H1 (cell line): Measurements from ENCODE around the gene FCHSD1. TPM values are rescaled to one million over a fixed set of nuclear protein-coding genes. Genes with fewer than 3 reads are reported as not detected.

Source experiments
- CEBPB ChIP-seq: IDR thresholded peaks from 2 replicates; pipeline ENCODE4 v1.6.1; 2012; ENCODE audit warnings: low read depth, low read length
- EGR1 ChIP-seq: IDR thresholded peaks from 2 replicates; pipeline ENCODE4 v1.6.1; 2011; ENCODE audit warnings: low read depth, low read length, borderline replicate concordance
- EZH2 ChIP-seq: fragments of 200-600 bp; sonication (generic); IDR thresholded peaks from 2 replicates; pipeline ENCODE4 v1.7.1; 2012; ENCODE audit warnings: low read depth, mild to moderate bottlenecking, moderate library complexity, low read length, inconsistent platforms; ENCODE audit not compliant: severe bottlenecking
- POLR2A ChIP-seq, 2 experiments: IDR thresholded peaks; 1 replicate in 1 of 2; 2 replicates in 1 of 2; pipeline ENCODE4 v1.6.1; 2011; ENCODE audit warnings: low read depth in 2 of 2, low read length in 2 of 2, mild to moderate bottlenecking in 2 of 2; ENCODE audit errors: control extremely low read depth in 1 of 2
- SIN3A ChIP-seq, 2 experiments: IDR thresholded peaks in 1 of 2; conservative IDR thresholded peaks in 1 of 2; 2 replicates each; pipeline ENCODE4 v1.6.1; 2011 to 2012; ENCODE audit warnings: low read length in 2 of 2, improper control_type of control experiment in 1 of 2, low read depth in 1 of 2, mild to moderate bottlenecking in 1 of 2
- polyA plus RNA-seq, 7 experiments: library from polyadenylated mRNA; depleted of rRNA in 3 of 7; stranded (reverse) in 5 of 7; unstranded in 2 of 7; fragments of >200 nt in 5 of 7; fragments of 200-250 nt in 2 of 7; gene quantifications; 1 replicate in 5 of 7; 2 replicates in 1 of 7; 4 replicates in 1 of 7; pipeline versions ENCODE4 v1.2.1 to v1.2.3, GENCODE V29; 2011 to 2013; ENCODE audit warnings: missing spikeins in 2 of 7, mixed read lengths in 2 of 7
- total RNA-seq: library from RNA; stranded (reverse); fragmentation: NEBNext Ultra II Directional; extraction: Animal tissue kit (Norgen Biotek cat#: 25700); gene quantifications from 2 replicates; pipeline ENCODE4 v1.2.1, GENCODE V29; 2021
- TF ChIP-seq, protein P1 (sequence below): fragments of 300-600 bp; sonication (generic); IDR thresholded peaks from 2 replicates; pipeline ENCODE4 v1.7.1; 2012; ENCODE audit warnings: low read length, moderate library complexity, mild to moderate bottlenecking, inconsistent platforms; ENCODE audit not compliant: insufficient replicate concordance

FCHSD1 gene
- total and polyA plus RNA-seq, 2 of the 8 experiments (the other 6 are each of a cell fraction or from before 2014, with no cell fraction given), result 22.0 to 30.1 TPM

DNA sequence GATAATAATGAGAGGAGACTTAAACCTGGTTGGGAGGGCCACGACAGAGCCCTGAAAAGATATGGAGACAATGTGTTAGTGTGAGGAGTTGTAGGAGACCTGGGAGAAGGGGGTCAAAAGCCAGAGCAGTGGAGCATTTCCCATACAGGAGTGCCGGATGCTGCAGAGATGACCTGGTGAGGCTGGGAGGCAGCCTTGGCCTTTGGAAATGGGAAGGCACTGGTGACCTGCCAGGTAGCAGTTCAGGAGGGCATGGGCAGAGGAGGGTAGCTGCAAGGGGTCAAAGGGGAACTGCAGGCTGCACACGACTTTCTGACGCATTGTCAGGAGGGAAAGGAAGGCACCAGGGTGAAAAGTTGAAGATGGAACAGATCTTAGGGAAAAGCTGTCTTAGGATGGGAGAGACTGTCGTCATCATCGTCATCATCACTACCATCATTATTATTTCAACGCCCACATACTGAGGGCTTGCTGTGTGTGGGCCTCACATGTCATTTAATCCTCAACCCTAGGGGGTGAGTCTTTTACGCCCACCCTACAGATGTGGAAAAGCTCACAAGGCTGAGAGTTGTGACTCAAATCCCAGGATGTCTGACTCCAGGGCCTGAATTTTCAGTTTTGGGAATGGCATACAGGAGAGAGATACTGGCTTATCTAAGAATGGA lies 17.5 kb upstream of the FCHSD1 start (continued):
- TF ChIP-seq CEBPB, result no peak
- TF ChIP-seq, protein P1, sequence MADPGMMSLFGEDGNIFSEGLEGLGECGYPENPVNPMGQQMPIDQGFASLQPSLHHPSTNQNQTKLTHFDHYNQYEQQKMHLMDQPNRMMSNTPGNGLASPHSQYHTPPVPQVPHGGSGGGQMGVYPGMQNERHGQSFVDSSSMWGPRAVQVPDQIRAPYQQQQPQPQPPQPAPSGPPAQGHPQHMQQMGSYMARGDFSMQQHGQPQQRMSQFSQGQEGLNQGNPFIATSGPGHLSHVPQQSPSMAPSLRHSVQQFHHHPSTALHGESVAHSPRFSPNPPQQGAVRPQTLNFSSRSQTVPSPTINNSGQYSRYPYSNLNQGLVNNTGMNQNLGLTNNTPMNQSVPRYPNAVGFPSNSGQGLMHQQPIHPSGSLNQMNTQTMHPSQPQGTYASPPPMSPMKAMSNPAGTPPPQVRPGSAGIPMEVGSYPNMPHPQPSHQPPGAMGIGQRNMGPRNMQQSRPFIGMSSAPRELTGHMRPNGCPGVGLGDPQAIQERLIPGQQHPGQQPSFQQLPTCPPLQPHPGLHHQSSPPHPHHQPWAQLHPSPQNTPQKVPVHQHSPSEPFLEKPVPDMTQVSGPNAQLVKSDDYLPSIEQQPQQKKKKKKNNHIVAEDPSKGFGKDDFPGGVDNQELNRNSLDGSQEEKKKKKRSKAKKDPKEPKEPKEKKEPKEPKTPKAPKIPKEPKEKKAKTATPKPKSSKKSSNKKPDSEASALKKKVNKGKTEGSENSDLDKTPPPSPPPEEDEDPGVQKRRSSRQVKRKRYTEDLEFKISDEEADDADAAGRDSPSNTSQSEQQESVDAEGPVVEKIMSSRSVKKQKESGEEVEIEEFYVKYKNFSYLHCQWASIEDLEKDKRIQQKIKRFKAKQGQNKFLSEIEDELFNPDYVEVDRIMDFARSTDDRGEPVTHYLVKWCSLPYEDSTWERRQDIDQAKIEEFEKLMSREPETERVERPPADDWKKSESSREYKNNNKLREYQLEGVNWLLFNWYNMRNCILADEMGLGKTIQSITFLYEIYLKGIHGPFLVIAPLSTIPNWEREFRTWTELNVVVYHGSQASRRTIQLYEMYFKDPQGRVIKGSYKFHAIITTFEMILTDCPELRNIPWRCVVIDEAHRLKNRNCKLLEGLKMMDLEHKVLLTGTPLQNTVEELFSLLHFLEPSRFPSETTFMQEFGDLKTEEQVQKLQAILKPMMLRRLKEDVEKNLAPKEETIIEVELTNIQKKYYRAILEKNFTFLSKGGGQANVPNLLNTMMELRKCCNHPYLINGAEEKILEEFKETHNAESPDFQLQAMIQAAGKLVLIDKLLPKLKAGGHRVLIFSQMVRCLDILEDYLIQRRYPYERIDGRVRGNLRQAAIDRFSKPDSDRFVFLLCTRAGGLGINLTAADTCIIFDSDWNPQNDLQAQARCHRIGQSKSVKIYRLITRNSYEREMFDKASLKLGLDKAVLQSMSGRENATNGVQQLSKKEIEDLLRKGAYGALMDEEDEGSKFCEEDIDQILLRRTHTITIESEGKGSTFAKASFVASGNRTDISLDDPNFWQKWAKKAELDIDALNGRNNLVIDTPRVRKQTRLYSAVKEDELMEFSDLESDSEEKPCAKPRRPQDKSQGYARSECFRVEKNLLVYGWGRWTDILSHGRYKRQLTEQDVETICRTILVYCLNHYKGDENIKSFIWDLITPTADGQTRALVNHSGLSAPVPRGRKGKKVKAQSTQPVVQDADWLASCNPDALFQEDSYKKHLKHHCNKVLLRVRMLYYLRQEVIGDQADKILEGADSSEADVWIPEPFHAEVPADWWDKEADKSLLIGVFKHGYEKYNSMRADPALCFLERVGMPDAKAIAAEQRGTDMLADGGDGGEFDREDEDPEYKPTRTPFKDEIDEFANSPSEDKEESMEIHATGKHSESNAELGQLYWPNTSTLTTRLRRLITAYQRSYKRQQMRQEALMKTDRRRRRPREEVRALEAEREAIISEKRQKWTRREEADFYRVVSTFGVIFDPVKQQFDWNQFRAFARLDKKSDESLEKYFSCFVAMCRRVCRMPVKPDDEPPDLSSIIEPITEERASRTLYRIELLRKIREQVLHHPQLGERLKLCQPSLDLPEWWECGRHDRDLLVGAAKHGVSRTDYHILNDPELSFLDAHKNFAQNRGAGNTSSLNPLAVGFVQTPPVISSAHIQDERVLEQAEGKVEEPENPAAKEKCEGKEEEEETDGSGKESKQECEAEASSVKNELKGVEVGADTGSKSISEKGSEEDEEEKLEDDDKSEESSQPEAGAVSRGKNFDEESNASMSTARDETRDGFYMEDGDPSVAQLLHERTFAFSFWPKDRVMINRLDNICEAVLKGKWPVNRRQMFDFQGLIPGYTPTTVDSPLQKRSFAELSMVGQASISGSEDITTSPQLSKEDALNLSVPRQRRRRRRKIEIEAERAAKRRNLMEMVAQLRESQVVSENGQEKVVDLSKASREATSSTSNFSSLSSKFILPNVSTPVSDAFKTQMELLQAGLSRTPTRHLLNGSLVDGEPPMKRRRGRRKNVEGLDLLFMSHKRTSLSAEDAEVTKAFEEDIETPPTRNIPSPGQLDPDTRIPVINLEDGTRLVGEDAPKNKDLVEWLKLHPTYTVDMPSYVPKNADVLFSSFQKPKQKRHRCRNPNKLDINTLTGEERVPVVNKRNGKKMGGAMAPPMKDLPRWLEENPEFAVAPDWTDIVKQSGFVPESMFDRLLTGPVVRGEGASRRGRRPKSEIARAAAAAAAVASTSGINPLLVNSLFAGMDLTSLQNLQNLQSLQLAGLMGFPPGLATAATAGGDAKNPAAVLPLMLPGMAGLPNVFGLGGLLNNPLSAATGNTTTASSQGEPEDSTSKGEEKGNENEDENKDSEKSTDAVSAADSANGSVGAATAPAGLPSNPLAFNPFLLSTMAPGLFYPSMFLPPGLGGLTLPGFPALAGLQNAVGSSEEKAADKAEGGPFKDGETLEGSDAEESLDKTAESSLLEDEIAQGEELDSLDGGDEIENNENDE, result no peak
- TF ChIP-seq SIN3A (conservative IDR thresholded peaks at IDR 0.05 in 1 of 2, IDR thresholded peaks at IDR 0.05 in 1 of 2; ENCODE audit: low read depth in 1 of 2, low read length in 2 of 2), result no peak
- no peak for TF ChIP-seq POLR2A (IDR thresholded peaks at IDR 0.05; ENCODE audit: control extremely low read depth in 1 of 2, low read depth in 2 of 2, low read length in 2 of 2)
- no peak for TF ChIP-seq EGR1
- TF ChIP-seq EZH2, result no peak
- TF ChIP-seq, all 59 proteins: peak for 0
